ENCODE results near the gene CNBD2.

CNBD2 gene
- total RNA-seq = 7.2 to 13.8 (median 8.6) reads per million in 3 donors

DNA sequence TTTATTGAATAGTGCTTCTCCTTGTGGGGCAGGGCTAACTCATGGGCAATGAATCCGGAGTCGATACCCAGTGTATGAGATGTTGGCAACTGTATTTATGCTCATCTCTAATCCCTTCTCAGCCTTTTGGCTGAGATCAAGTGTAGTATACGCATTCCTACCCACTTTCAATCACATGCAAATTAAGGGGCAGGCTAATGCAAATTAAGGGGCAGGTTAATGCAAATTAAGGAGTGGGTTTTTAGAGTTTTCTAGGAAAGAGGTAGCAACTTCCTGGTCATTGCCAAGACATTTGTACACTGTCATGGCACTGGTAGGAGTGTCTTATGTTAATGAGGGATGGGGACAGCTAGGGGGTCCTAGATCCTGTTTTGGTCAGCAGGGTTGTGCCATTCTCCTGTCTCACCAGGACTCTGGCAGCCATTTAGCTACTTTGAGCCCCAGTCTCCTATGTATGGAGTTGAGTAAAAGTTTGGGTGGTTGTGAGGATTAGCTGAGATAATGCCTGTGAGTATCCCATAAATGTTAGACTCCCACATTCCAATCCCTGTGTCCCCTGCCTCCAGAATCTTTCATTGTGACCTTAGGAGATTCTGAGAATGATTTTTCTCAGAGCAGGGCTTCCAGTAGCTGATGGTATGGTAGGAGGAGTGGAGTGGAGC, at the start of gene CNBD2:
CNBD2 (plus strand) TSS at position 612 of the 662 bp plus-strand sequence. CDS start 173 bp downstream, outside the sequence.
- Histone ChIP-seq H3K9me3 (ENCODE audit: control insufficient read depth, low read length) (no peaks in the 10 kb centered on the region), H3K27me3 (replicated peaks; ENCODE audit: control insufficient read depth, insufficient read depth, low read length, poor library complexity, severe bottlenecking) (no peaks in the 10 kb centered on the region), H3K4me1 (ENCODE audit: control insufficient read depth, insufficient read depth, low read length, poor library complexity, severe bottlenecking) (no peaks in the 10 kb centered on the region), H3K27ac (ENCODE audit: insufficient read depth, low read length, poor library complexity, severe bottlenecking) (no peak within 1 kb of the TSS), H3K4me3 (ENCODE audit: insufficient read depth, low read depth, low read length, poor library complexity, severe bottlenecking) (no peak within 1 kb of the TSS), H3K36me3 (ENCODE audit: control insufficient read depth, insufficient read depth, low read length) (no peaks in the 10 kb centered on the region)
- DNase-seq = no peak

DNA sequence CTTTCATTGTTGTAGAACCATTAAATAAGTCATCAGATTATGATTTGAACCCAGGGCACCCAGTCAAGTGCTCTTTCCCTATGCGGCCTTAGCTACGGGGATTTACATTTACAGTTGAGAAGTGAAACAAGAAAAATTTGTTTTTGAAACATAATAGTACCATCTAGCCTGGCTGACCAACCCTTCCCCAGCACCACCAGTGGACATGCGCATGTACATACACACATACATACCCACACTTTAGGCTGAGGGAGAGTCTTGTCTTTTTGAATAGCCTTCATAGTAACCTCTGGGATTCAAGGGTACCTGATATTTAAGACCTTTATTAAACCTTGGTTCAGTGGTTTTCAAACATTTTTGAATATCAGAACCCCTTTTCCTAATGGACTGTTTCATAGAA, 47.9 kb upstream of the CNBD2 start:
- H3K36me3 ChIP-seq (ENCODE audit: control insufficient read depth, insufficient read depth, low read length) = peaks cover 50% of the 10 kb centered on the region
- no peak overlapping the region for H3K4me3 ChIP-seq (ENCODE audit: insufficient read depth, low read depth, low read length, poor library complexity, severe bottlenecking)
- DNase-seq = no peak
- no peaks in the 10 kb centered on the region for H3K27me3 ChIP-seq (replicated peaks; ENCODE audit: control insufficient read depth, insufficient read depth, low read length, poor library complexity, severe bottlenecking)
- no peak overlapping the region for H3K27ac ChIP-seq (ENCODE audit: insufficient read depth, low read length, poor library complexity, severe bottlenecking)
- no peaks in the 10 kb centered on the region for H3K9me3 ChIP-seq (ENCODE audit: control insufficient read depth, low read length)
- no peaks in the 10 kb centered on the region for H3K4me1 ChIP-seq (ENCODE audit: control insufficient read depth, insufficient read depth, low read length, poor library complexity, severe bottlenecking)

DNA sequence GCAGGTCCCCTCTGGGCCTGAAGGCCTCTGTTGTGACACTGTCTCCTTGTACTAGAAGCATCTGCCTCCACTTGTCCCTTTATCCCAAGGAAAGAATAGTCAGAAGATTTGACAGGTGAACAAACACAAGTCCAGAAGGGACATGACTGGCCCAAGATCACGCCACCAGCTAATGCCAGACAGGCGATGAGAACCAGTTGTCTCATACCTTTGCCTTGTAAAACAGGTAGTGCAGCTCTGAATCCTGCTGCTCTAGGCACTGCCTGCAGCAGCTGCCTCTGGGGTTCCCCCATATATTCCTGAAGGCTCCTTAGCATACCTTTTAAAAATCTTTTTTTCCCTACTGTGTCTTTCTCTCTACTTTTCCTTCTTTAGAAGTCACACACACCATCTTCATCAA, 39.1 kb upstream of the CNBD2 start:
- Histone ChIP-seq H3K27ac (ENCODE audit: insufficient read depth, low read length, poor library complexity, severe bottlenecking) (no peak overlapping the region), H3K4me3 (ENCODE audit: insufficient read depth, low read depth, low read length, poor library complexity, severe bottlenecking) (no peak overlapping the region), H3K27me3 (replicated peaks; ENCODE audit: control insufficient read depth, insufficient read depth, low read length, poor library complexity, severe bottlenecking) (no peaks in the 10 kb centered on the region), H3K36me3 (ENCODE audit: control insufficient read depth, insufficient read depth, low read length) (peaks cover 55% of the 10 kb centered on the region), H3K9me3 (ENCODE audit: control insufficient read depth, low read length) (no peaks in the 10 kb centered on the region), H3K4me1 (ENCODE audit: control insufficient read depth, insufficient read depth, low read length, poor library complexity, severe bottlenecking) (no peaks in the 10 kb centered on the region)
- DNase-seq = no peak

DNA sequence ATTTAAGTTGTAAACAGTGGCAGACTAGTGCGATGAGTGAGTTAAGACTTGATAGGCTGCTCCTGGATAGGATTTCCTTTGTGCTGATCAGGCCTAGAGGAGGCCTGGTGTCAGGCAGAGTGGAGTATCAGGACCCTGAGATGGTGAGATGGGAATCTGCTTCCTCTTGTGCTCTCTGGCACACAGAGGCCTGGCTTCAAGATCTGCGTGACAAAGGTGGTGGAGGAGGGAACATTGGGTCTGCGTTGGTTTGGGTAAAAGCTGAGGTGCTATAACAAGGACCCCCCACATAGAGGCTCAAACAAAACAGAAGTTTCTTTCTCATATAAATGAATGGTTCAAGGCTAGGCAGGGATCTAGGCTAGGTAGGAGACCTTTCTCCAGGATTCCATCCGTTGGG, 34.3 kb upstream of the CNBD2 start:
- Histone ChIP-seq H3K9me3 (ENCODE audit: control insufficient read depth, low read length) (no peaks in the 10 kb centered on the region), H3K27ac (ENCODE audit: insufficient read depth, low read length, poor library complexity, severe bottlenecking) (no peak overlapping the region), H3K4me1 (ENCODE audit: control insufficient read depth, insufficient read depth, low read length, poor library complexity, severe bottlenecking) (no peaks in the 10 kb centered on the region), H3K4me3 (ENCODE audit: insufficient read depth, low read depth, low read length, poor library complexity, severe bottlenecking) (no peak overlapping the region), H3K36me3 (ENCODE audit: control insufficient read depth, insufficient read depth, low read length) (peaks cover 52% of the 10 kb centered on the region), H3K27me3 (replicated peaks; ENCODE audit: control insufficient read depth, insufficient read depth, low read length, poor library complexity, severe bottlenecking) (no peaks in the 10 kb centered on the region)
- DNase-seq = no peak

DNA sequence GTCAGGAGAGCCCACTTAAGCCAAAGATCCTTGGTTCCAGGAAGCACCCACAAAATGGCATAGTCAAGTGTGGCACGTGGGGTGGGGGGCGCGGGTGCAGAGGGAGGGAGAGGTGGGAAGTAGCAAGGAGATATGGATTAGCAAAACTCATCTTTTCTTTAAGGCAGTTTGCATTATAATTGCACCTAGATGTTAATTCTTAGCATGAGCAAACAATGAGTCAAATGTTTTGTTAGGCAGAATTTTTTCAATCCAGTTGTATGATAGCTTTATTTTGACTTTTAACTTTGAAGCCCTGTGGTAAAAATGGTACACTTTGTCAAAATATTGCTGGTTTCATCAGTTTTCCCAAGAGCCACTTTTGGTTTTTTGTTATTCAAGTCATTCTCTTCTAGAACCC, 29.1 kb upstream of the CNBD2 start:
- Histone ChIP-seq H3K4me1 (ENCODE audit: control insufficient read depth, insufficient read depth, low read length, poor library complexity, severe bottlenecking) (no peaks in the 10 kb centered on the region), H3K9me3 (ENCODE audit: control insufficient read depth, low read length) (no peaks in the 10 kb centered on the region), H3K4me3 (ENCODE audit: insufficient read depth, low read depth, low read length, poor library complexity, severe bottlenecking) (no peak overlapping the region), H3K36me3 (ENCODE audit: control insufficient read depth, insufficient read depth, low read length) (peaks cover 55% of the 10 kb centered on the region), H3K27me3 (replicated peaks; ENCODE audit: control insufficient read depth, insufficient read depth, low read length, poor library complexity, severe bottlenecking) (no peaks in the 10 kb centered on the region), H3K27ac (ENCODE audit: insufficient read depth, low read length, poor library complexity, severe bottlenecking) (no peak overlapping the region)
- DNase-seq = no peak

DNA sequence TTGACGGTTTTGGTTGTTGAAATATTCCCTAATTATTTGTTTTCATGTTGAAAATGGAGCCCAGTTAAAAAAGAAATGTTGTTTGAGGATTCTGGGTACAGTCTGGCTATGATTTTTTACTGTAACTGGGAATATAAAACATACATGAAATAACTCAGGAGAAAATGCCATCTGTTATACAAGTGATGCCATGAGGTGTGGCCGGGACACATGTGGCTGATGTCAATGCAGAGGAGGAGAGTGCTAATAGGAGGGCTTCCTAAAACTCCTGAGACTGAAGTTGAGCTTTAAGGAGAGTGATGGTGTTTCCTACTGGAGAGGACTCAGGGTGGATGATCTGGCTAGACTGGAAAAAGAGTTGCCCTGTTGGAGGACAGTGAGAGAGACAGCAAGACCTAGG, 26.8 kb upstream of the CNBD2 start:
- Histone ChIP-seq H3K36me3 (ENCODE audit: control insufficient read depth, insufficient read depth, low read length) (peaks cover 55% of the 10 kb centered on the region), H3K27ac (ENCODE audit: insufficient read depth, low read length, poor library complexity, severe bottlenecking) (no peak overlapping the region), H3K9me3 (ENCODE audit: control insufficient read depth, low read length) (no peaks in the 10 kb centered on the region), H3K27me3 (replicated peaks; ENCODE audit: control insufficient read depth, insufficient read depth, low read length, poor library complexity, severe bottlenecking) (no peaks in the 10 kb centered on the region), H3K4me3 (ENCODE audit: insufficient read depth, low read depth, low read length, poor library complexity, severe bottlenecking) (no peak overlapping the region), H3K4me1 (ENCODE audit: control insufficient read depth, insufficient read depth, low read length, poor library complexity, severe bottlenecking) (no peaks in the 10 kb centered on the region)
- DNase-seq = no peak

DNA sequence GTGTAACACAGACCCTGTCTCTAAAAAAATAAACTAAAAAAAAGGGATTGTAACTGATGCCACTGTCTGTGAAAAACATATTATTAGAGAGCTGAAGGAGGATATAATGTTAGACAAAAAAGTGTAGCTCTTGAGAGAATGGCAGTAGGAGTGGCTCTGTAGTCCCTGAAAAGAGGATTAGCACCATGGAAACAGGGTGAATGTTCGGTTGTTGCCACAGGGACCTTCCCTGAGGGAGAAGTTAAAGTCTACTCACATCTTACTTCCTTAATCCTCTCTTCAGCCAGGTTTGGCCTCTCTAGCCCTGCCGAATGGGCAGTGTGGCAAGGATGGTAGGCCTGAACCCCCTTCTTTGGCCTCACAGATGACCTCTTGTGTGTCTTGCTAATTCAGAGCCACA, 26.1 kb upstream of the CNBD2 start:
- Histone ChIP-seq H3K36me3 (ENCODE audit: control insufficient read depth, insufficient read depth, low read length) (peaks cover 58% of the 10 kb centered on the region), H3K27ac (ENCODE audit: insufficient read depth, low read length, poor library complexity, severe bottlenecking) (no peak overlapping the region), H3K27me3 (replicated peaks; ENCODE audit: control insufficient read depth, insufficient read depth, low read length, poor library complexity, severe bottlenecking) (no peaks in the 10 kb centered on the region), H3K9me3 (ENCODE audit: control insufficient read depth, low read length) (no peaks in the 10 kb centered on the region), H3K4me3 (ENCODE audit: insufficient read depth, low read depth, low read length, poor library complexity, severe bottlenecking) (no peak overlapping the region), H3K4me1 (ENCODE audit: control insufficient read depth, insufficient read depth, low read length, poor library complexity, severe bottlenecking) (no peaks in the 10 kb centered on the region)
- DNase-seq = no peak

DNA sequence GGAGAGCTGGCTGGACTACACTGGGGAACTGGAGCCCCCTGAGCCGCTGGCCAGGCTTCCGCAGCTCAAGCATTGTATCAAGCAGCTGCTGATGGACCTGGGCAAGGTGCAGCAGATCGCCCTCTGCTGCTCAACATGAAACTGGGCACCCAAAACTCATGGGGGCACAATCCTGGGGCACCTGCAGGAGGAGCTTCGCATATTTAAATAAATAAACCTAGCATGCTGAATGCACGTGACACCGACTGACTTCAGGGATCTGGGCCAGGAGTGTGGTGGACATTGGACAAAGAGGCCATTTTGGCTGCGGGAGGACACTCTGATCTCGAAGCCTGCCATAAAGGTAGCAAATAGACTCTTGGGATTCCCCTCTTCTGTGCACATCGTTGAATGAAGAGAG, 20.9 kb upstream of the CNBD2 start:
- Histone ChIP-seq H3K4me1 (ENCODE audit: control insufficient read depth, insufficient read depth, low read length, poor library complexity, severe bottlenecking) (peaks cover 8% of the 10 kb centered on the region), H3K27ac (ENCODE audit: insufficient read depth, low read length, poor library complexity, severe bottlenecking) (no peak overlapping the region), H3K36me3 (ENCODE audit: control insufficient read depth, insufficient read depth, low read length) (peaks cover 27% of the 10 kb centered on the region), H3K4me3 (ENCODE audit: insufficient read depth, low read depth, low read length, poor library complexity, severe bottlenecking) (no peak overlapping the region), H3K27me3 (replicated peaks; ENCODE audit: control insufficient read depth, insufficient read depth, low read length, poor library complexity, severe bottlenecking) (no peaks in the 10 kb centered on the region), H3K9me3 (ENCODE audit: control insufficient read depth, low read length) (no peaks in the 10 kb centered on the region)
- DNase-seq = no peak

DNA sequence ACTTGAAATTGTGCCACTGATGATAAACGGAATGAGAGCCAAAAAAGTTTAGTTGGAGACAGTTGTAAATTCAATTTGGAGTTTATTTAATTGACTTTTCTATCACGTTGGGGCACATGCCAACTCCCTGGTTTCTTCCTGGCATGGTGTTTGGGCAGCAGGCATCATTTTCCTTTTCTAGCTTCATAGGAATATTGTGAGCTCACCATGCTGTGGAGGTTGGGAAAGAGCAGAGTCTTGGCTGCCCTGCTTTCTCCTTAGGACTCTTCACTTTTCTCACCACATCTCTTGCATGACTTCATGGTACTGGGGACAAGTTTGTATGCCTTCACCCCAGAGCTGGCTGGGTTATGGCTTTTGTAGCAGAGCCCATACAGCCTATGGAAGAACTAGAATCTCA, 20.5 kb upstream of the CNBD2 start:
- Histone ChIP-seq H3K36me3 (ENCODE audit: control insufficient read depth, insufficient read depth, low read length) (peaks cover 27% of the 10 kb centered on the region), H3K9me3 (ENCODE audit: control insufficient read depth, low read length) (no peaks in the 10 kb centered on the region), H3K4me1 (ENCODE audit: control insufficient read depth, insufficient read depth, low read length, poor library complexity, severe bottlenecking) (peaks cover 12% of the 10 kb centered on the region), H3K27me3 (replicated peaks; ENCODE audit: control insufficient read depth, insufficient read depth, low read length, poor library complexity, severe bottlenecking) (no peaks in the 10 kb centered on the region), H3K27ac (ENCODE audit: insufficient read depth, low read length, poor library complexity, severe bottlenecking) (no peak overlapping the region), H3K4me3 (ENCODE audit: insufficient read depth, low read depth, low read length, poor library complexity, severe bottlenecking) (no peak overlapping the region)
- no peak for DNase-seq

DNA sequence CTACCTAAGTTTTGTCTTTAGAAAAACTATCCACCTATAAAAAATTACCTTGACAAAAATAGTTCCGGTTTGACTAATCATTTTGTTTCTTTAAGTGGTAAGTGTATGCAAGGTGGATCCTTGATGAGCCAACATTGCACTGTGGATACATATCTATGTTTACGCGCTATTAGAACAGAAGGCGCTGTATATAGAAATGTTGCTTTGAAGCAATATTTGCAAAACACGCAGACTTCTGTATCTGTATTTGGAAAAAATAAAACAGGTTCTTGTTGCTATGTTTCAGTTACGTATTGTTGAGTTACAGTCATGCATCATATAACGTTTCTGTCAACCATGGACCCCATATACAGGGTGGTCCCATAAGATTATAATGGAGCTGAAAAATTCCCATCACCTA, 18.3 kb upstream of the CNBD2 start:
- peaks cover 16% of the 10 kb centered on the region for H3K36me3 ChIP-seq (ENCODE audit: control insufficient read depth, insufficient read depth, low read length)
- no peak overlapping the region for H3K27ac ChIP-seq (ENCODE audit: insufficient read depth, low read length, poor library complexity, severe bottlenecking)
- no peak for DNase-seq
- no peaks in the 10 kb centered on the region for H3K27me3 ChIP-seq (replicated peaks; ENCODE audit: control insufficient read depth, insufficient read depth, low read length, poor library complexity, severe bottlenecking)
- no peaks in the 10 kb centered on the region for H3K9me3 ChIP-seq (ENCODE audit: control insufficient read depth, low read length)
- H3K4me1 ChIP-seq (ENCODE audit: control insufficient read depth, insufficient read depth, low read length, poor library complexity, severe bottlenecking) = peaks cover 20% of the 10 kb centered on the region
- H3K4me3 ChIP-seq (ENCODE audit: insufficient read depth, low read depth, low read length, poor library complexity, severe bottlenecking) = no peak overlapping the region

Measured in effector memory CD4-positive, alpha-beta T cell (primary cell).